GM19452 (cell line): ENCODE results near the gene DSCAM.

Experiments used
- ATAC-seq: cut with Tn5 transposase; IDR thresholded peaks from one replicate; pipeline ENCODE4 v1.9.1; 2021; ENCODE audit not compliant: unreplicated experiment

The DSCAM gene

DNA sequence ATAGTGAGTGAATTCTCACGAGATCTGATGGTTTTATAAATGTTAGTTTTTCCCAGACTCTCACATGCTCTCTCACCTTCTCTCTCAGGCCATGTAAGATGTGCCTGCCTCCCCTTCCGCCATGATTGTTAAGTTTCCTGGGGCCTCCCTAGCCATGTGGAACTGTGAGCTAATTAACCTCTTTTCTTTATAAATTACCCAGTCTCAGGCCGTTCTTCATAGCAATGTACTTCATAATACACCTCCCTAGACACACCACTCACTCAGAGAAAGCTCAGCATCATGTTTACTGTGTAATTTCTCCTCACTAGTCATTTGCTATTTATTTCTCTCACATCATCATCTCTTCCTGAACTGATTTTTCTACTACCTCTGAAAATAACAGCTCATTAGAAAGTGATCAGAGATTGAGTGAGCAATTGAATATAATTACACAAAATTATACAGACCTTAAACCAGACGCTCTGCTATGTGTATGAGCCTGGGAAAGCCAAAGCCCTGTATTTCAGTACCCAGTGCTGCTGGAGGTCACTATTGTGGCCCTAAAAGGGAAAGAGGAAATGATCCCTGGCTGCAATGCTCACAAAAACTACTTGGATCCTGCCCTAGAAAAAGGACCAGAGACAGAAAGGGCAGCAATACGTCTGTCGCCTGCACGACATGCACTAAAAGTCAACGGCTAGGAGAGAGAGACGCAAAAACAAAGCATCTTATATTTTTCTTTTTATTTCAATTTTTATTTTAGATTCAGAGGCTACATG lies 284.5 kb downstream of the DSCAM start:
- ATAC-seq, result no peak

DNA sequence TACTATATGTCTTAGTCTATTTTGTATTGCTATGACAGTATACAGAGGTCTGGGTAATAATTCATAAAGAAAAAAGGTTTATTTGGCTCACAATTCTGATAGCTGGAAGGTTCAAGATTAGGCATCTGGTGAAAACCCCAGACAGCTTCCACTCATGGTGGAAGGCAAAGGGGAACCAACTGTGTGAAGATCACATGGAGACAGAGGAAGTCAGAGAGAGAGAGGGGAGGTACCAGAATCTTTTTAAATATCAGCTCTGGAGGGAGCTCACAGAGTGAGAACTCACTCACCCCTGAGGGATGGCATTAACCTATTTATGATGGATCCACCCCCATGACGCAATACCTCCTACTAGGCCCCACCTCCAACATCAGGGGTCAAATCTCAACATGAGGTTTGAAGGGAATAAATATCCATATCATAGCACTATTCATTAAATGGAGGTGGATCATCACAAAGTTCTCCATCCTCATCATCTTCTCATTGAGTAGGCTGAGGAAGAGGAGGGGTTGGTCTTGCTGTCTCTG lies 290.5 kb downstream of the DSCAM start:
- no peak for ATAC-seq

DNA sequence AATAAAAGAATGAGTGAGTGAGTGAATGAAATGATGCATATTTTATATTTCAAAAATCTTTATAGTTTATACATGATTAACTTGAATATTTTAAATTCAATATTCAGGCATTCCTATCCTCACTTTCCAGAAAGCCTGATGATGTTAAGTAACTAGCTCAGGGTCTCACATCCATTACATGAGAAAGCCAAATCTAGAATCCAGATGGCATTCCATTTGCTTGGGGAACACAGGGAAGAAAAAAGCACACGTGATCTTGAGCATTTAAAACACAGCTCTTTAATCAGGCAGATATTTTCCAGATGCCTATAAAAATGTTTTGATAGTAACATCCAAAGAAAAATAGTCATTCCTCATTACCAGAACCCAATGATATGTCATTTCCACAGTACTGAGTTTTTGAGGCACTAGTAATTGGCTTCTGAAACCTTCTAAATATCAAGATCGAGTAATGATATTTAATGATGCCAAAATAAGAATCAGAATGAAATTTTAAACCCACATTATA lies 291.9 kb downstream of the DSCAM start:
- no peak for ATAC-seq

DNA sequence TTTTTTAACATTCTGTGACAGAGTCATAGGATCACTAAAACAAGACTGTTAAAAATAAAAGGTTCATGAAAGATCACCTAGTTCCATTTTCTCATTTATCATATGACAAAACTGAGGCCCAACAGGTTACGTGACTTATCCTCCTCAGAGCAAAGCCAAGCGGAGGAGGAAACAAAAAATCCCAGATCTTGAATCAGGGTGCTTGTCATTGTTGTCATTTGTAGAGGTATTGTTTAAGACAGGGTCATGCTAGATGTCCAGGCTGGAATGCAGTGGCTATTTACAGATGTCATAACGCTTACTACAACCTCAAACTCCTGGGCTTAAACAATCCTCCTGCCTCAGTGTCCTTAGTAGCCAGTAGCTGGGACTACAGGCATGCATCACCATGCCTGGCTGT lies 293.2 kb downstream of the DSCAM start:
- no peak for ATAC-seq

DNA sequence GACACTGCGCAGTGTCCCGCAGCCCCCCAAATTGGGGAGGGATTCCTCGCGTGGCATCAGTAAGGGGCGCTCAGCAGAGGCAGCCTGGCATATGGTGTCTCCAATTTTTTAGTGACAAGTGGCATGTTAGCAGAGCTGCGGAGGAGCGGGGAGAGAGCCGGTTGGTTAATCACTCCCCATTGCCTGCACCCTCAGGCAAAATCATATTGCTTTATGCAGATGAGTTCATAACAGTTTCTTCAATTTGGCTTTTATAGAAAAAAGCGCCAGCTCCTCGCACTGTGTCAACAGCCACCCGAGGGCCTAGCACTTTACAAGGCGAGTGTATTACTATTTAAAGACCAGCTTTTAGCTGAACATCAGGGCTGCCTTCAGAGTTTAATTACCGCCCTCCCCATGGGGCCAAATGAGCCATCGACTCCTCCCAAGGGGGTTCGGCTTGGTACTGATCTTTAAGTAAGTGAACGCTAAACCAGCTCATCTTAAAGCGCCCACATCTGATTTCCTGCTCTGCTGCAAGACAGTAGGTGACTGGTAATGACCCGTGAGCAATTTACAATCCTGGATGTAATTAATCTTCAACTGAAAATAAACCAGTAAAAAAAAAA lies 298.9 kb downstream of the DSCAM start:
- no peak for ATAC-seq

DNA sequence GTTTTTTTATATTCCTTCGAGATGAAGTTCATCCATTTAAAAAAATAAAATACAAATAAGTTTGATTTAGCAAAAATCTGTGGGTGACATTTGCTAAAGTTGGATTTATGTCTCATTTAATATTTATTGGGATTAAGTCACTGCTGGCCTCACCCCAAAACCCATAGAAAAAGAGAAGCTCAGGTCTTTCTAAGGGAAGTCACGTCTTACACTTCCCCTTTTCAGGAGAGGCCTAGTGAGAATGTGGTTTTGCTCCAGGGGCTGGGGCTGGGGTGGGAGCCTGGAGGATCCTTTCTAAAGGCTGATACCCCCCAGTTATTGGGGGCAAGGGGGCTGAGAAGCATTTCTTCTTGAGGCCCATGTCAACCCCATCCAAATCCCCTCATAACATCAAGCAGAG lies 300.3 kb downstream of the DSCAM start:
- no peak for ATAC-seq

DNA sequence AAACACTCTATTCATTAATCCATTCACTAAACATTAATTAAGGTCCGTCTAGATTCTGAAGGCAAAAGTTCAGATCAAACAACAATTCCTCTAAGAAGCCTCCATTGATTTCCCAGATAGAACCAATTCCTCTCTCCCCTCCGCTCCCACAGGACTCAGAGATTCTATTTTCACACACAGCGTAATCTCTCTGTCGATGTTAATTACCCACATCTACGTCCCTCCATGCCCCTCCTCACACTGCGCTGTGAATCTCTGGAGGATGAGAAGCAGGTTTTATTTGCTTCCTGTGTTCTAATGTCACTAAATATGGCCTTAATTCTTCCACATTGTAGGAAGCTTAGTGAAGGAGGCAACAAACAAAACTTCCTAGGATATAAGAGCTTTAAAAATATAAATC lies 306.7 kb downstream of the DSCAM start:
- no peak for ATAC-seq

DNA sequence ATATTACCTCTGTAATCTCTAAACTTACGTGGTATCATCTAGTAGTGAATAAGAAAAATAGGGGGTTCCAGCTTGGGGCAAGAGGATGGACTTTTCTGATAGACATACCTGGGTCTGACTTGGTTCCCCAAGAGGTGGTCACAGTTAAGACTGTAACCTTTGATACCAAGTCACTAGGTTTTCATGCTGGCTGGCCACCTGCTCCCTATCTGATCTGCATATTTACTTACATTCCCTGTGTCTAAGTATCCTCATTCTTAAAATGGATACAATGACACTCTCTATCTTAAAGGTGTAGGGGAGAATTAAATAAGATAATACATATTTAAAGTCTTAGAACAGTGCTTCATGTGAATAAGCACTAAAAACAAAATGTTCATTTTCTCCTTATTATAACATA lies 312.1 kb downstream of the DSCAM start:
- no peak for ATAC-seq

DNA sequence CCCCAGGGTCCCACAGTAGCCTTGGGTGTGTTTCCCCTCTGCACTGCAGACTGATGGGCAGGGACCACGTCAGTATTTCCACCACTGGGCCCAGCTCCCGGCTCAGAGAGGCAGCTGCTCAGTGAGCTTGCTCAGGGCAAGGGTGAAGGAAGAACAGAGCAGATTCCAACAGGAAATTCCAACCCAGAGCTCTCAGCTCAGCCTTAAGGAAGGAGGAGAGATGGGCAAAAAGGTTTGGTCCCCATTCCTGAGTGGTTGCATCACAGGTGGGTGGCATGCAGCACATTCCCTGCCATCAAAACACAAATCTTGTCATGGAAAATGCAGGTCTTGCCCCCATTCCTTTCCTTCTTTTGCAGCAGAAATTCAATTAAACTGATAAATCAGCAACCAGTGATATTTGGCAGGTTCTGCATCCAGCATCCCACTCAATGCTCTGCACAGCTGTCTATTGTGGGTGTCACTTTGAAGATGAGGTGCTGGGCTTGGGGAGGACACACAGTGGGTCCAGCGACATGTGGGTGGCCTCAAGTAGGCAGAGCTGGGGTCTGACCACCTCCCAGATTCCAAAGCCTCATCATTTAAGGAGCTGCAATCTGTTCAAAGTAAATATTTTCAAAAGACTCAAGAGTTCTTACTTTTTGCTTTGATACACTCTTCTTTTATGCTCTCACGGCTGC lies 315.4 kb downstream of the DSCAM start:
- ATAC-seq, result no peak

DNA sequence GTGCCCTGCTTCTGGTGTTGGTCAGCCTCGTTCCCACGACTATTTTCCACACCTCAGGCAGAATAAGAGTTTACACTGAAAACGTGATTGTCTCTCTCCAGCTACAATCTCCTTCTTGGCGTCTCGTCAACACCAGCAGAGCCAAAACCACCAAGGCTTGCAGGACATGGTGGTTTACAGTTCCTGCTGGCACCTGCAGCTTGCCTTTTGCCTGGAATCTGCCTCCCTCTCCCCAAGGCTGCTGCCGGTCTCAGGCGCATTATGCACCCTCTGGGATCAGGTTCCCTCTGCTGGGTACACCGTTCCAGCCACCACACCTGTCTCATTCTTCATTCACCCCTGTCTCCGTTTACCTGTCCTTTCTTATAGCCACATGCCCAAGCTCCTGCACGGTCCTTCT lies 315.9 kb downstream of the DSCAM start:
- no peak for ATAC-seq

DNA sequence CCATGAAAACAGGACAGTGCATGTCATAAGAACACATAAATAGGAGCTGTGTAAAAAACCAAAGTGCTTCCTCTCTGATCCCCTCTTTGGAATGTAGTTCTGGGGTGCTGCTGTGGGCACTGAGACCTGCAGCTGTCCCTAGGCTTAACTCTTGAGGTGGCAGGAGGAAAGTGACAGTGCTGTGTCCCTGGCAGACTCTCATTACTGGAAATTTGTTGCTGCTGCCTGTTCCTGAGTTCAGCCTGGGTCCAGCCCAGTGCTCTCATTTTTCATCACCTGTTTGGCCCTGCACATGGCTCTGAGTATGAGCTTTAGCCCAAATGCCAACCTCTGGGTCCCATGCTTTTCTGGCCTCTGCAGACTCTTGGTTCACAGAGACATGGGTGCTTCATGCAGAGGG lies 329.3 kb downstream of the DSCAM start:
- ATAC-seq, result no peak

DNA sequence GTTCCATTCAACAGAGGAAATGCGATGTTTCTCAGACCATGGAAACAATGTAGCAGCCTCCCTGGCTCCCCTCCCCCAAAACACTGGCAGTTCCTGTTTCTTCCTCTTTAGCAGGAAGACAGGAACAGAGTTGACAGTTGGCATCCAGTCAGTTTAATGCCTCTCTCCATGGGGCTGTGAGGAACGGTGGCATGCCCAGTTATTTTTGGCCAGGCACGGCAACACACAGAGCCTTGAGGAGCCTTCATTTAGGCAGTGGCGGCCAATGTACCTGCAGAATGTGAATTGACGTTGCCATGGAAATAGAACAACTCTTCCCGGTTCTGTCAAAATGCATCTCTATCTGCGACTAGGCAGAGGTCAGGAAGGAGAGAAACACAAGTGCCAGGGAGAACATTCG lies 330.6 kb downstream of the DSCAM start:
- ATAC-seq, result no peak

DNA sequence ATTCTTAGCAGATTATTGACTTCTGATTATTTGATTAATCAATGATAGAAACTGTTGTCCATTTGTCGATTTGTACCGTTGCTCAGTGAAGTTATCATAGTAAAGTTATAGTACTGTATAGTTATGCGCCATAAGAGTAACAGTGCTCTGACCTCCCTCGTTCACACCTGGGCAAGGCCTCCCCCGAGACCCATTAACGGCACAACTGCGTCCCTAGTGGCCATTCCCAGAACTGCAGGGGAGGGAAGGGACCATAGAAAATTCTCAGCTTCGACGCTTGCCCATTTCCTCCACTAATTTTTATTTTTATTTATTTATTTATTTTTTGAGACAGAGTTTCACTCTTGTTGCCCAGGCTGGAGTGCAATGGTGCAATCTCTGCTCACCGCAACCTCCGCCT lies 334.4 kb downstream of the DSCAM start:
- no peak for ATAC-seq

DNA sequence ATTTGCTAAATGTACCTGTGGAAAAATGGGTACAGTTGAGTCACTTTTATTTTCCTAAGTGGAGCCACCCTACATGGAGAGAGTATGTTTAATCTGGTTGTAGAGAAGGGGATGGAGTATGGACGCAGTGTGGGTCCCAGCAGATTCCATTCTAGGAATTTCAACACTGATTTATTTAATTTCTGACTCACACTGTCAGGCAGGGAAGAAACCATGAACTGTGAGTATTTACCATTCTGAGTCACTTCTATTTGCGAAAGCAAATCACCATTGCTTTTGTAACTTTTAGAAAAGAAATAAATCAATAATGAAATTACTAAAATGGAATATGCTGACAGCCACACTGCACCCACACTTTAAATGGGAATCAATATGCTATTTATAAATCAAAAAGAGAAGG lies 339.0 kb downstream of the DSCAM start:
- no peak for ATAC-seq

DNA sequence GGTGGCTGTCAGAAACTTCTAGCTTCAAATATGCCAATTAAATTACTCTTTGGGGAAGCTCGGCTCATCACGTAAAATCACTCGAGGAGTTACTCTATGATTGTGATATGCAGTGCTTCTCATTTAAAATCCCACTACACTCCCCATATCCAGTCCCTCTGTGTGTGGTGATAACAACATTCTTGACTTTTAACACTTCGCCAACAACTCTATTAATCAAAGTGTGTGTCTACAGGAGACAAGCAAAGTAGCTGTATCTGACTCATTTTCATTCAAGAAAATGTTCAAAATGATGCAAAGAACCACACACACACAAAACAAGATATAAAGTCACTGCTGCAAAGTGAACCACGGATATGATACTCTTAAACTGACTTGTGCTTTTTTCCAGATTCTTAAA lies 341.3 kb downstream of the DSCAM start:
- ATAC-seq, result no peak

DNA sequence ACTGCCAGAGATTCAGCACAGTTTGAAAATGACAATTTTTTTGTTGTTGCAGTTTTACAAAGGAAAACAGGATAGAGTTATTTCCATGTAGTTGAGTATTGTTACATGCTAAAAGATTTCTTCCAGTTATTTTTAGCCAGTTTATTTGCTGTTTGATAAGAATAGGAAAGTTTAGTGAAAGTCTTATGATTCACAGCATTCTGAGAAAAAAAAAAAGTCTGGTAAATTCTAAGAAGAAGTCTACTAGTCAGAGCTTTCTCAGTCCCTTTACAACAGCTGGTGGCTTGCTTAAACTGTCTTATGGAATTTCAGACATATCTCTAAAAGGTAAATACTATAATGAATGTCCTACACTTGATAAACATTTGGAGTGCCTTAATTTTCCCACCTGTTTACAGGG lies 341.7 kb downstream of the DSCAM start:
- ATAC-seq, result no peak

DNA sequence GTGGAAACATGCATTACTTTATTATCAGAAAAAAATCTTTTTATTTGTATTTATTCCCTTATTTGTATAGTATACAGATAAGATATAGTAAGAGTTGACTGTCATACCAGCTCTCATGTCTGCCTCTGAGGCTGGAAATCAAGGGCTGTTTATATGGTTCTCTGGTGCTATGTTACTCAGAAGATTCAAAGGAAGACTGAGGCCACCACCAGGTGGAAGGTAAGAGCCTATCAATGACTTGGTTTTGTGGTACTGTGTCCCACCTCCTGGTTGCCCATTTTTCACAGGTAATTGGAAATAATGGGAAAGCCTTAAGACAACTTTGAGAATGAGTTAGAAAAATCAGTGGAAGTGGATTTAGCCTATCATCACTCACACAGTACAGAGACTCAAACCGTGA lies 342.1 kb downstream of the DSCAM start:
- no peak for ATAC-seq

DNA sequence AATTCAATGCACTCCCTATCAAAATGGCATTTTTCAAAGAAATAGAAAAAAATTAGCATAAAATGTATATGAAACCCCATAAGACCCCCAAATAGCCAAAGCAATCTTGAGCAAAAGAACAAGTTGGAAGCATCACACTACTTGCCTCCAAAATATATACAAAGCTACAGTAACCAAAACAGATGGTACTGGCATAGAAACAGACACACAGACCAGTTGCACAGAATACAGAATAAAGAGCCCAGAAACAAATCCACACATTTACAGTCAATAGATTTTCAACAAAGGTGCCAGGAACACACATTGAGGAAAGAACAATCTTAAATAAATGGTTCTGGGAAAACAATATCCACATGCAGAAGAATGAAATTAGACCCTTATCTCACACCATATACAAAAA lies 350.8 kb downstream of the DSCAM start:
- ATAC-seq, result no peak

DNA sequence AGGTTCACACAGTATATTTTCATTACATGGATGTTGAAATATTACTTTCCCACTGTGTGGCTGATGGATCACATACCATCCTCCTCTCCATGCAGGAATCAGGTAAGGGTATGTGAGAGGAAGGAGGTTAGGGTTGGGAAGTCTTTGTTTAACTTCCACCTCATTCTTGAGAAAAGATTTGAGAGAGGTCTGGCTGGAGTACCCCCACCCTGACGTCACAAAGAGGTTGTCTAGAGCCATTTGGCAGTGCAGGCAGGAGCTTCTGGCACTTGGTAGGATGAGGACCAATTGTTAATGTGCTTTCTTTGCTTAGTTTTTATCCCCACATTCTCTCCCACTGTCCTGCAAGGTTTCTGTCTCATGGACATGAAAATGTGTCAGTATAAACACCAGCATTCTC lies 356.6 kb downstream of the DSCAM start:
- no peak for ATAC-seq

DNA sequence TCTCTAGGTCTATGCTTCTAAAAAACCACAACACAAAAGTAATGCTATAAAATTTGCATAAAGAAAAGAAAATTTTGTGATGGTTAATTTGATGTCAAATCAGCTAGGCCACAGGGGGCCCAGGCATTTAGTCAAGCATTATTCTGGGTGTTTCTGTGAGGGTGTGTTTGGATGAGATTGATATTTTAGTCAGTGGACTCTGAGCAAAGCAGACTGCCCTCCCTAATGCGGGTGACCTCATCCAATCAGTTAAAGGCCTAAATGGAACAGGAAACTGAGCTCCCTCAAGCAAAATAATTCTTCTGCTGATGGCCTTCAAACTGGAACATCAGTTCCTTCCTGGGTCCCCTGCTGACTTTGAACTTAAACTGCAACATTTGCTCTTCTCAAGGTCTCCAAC lies 358.0 kb downstream of the DSCAM start:
- ATAC-seq, result no peak

DNA sequence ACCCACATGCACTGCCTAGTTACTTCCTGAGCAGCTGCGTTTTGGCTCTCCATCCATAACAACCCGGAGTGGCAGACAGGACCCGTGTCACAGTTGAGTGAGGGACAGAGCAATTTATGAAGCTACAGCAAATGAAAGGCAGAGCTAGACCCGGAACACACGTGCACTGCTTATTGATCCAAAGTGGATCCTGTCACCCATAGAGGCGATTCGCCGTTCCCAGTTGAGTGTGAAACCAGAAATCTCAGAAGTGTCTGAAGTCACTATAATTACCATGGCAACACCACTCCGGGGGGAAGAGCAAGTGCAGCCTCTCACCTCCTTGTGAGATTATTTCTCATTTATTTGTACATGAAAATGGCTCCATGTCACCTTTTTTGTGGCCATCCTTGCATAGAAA lies 365.2 kb downstream of the DSCAM start:
- no peak for ATAC-seq

DNA sequence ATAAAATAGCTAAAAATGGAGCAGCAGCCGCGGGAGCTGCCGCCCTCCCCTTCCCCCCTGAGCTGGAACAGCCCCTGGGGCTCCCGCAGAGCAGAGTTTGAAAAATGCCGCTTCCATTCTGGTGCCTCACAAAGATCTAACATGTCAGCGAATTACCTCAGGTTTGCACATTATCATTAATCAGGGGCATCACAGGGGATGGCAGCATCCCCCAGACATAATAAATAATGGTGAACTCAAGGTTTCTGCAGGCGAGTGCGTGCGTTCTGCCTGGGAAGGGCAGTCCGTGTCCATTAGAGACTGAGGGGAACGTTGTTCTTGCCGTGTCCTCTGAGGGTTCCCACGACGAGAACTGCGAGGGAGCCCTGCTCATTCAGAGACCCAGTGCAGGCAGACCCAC lies 372.4 kb downstream of the DSCAM start:
- no peak for ATAC-seq
